Liver (tissue), 3 donors: Measurements from ENCODE around the gene LYRM2.

Source experiments
- GABPA ChIP-seq, 2 donors: IDR thresholded peaks in 1 of 2; conservative IDR thresholded peaks in 1 of 2; 2 replicates each; pipeline ENCODE4 v1.6.1; 2016; ENCODE audit warnings: antibody characterized with exemption in 2 of 2, mild to moderate bottlenecking in 1 of 2, moderate library complexity in 1 of 2
- HNF4G ChIP-seq: IDR thresholded peaks from 2 replicates; pipeline ENCODE4 v1.6.1; 2016; ENCODE audit warnings: antibody characterized with exemption
- JUND ChIP-seq, 2 donors: IDR thresholded peaks; 2 replicates each; pipeline ENCODE4 v1.6.1; 2016; ENCODE audit warnings: antibody characterized with exemption in 2 of 2
- RAD21 ChIP-seq, 2 donors: IDR thresholded peaks; 2 replicates each; pipeline ENCODE4 v1.6.1; 2016; ENCODE audit warnings: antibody characterized with exemption in 2 of 2, mild to moderate bottlenecking in 2 of 2
- RXRA ChIP-seq, 2 donors: IDR thresholded peaks; 2 replicates each; pipeline ENCODE4 v1.6.1; 2017 to 2018; ENCODE audit warnings: antibody characterized with exemption in 2 of 2, mild to moderate bottlenecking in 1 of 2
- SP1 ChIP-seq: IDR thresholded peaks from 2 replicates; pipeline ENCODE4 v1.6.1; 2018; ENCODE audit warnings: antibody characterized with exemption, mild to moderate bottlenecking
- TAF1 ChIP-seq: conservative IDR thresholded peaks from 2 replicates; pipeline ENCODE4 v1.6.1; 2016; ENCODE audit warnings: antibody characterized with exemption, mild to moderate bottlenecking
- YY1 ChIP-seq: IDR thresholded peaks from 2 replicates; pipeline ENCODE4 v1.6.1; 2016; ENCODE audit warnings: antibody characterized with exemption, mild to moderate bottlenecking
- TF ChIP-seq, protein P1 (sequence below): fragments of 150-350 bp; IDR thresholded peaks from 2 replicates; pipeline ENCODE4 v1.5.1; 2017; ENCODE audit warnings: improper control_type of control experiment, low read depth, low read length; ENCODE audit not compliant: missing input control
- TF ChIP-seq, protein P2 (sequence below): IDR thresholded peaks from 2 replicates; pipeline ENCODE4 v1.6.1; 2016; ENCODE audit warnings: antibody characterized with exemption, mild to moderate bottlenecking
- TF ChIP-seq, protein P3 (sequence below): IDR thresholded peaks from 2 replicates; pipeline ENCODE4 v1.6.1; 2016; ENCODE audit warnings: antibody characterized with exemption
- TF ChIP-seq, protein P4 (sequence below): IDR thresholded peaks from 2 replicates; pipeline ENCODE4 v1.6.1; 2016; ENCODE audit warnings: antibody characterized with exemption
- TF ChIP-seq, protein P5 (sequence below): IDR thresholded peaks from 2 replicates; pipeline ENCODE4 v1.6.1; 2016; ENCODE audit warnings: antibody characterized with exemption
- donor health status: healthy.
- donor health status: healthy.

DNA sequence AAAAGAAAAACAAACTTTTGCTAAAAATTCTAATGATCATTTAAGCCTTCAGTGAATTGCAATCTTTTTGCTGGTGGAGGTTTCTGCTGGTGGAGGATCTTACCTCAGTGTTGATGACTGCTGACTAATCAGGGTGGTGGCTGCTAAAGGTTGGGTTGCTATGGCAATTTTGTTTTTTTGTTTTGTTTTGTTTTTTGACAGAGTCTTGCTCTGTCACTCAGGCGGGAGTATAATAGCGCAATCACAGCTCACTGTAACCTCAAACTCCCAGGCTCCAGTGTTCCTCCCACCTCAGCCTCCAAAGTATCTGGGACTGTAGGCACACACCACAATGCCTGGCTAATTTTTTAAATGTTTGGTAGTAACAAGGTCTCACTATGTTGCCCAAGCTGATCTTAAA lies 110.9 kb downstream of the LYRM2 start:
- TF ChIP-seq SP1 (no peak), TAF1 (no peak), GABPA (IDR thresholded peaks at IDR 0.05 in 1 of 2, conservative IDR thresholded peaks at IDR 0.05 in 1 of 2) (no peak), JUND (IDR thresholded peaks at IDR 0.05) (no peak), RAD21 (IDR thresholded peaks at IDR 0.05) (no peak), HNF4G (no peak), RXRA (IDR thresholded peaks at IDR 0.05) (no peak), YY1 (no peak)
- TF ChIP-seq, protein P1, sequence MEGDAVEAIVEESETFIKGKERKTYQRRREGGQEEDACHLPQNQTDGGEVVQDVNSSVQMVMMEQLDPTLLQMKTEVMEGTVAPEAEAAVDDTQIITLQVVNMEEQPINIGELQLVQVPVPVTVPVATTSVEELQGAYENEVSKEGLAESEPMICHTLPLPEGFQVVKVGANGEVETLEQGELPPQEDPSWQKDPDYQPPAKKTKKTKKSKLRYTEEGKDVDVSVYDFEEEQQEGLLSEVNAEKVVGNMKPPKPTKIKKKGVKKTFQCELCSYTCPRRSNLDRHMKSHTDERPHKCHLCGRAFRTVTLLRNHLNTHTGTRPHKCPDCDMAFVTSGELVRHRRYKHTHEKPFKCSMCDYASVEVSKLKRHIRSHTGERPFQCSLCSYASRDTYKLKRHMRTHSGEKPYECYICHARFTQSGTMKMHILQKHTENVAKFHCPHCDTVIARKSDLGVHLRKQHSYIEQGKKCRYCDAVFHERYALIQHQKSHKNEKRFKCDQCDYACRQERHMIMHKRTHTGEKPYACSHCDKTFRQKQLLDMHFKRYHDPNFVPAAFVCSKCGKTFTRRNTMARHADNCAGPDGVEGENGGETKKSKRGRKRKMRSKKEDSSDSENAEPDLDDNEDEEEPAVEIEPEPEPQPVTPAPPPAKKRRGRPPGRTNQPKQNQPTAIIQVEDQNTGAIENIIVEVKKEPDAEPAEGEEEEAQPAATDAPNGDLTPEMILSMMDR = no peak
- TF ChIP-seq, protein P2, sequence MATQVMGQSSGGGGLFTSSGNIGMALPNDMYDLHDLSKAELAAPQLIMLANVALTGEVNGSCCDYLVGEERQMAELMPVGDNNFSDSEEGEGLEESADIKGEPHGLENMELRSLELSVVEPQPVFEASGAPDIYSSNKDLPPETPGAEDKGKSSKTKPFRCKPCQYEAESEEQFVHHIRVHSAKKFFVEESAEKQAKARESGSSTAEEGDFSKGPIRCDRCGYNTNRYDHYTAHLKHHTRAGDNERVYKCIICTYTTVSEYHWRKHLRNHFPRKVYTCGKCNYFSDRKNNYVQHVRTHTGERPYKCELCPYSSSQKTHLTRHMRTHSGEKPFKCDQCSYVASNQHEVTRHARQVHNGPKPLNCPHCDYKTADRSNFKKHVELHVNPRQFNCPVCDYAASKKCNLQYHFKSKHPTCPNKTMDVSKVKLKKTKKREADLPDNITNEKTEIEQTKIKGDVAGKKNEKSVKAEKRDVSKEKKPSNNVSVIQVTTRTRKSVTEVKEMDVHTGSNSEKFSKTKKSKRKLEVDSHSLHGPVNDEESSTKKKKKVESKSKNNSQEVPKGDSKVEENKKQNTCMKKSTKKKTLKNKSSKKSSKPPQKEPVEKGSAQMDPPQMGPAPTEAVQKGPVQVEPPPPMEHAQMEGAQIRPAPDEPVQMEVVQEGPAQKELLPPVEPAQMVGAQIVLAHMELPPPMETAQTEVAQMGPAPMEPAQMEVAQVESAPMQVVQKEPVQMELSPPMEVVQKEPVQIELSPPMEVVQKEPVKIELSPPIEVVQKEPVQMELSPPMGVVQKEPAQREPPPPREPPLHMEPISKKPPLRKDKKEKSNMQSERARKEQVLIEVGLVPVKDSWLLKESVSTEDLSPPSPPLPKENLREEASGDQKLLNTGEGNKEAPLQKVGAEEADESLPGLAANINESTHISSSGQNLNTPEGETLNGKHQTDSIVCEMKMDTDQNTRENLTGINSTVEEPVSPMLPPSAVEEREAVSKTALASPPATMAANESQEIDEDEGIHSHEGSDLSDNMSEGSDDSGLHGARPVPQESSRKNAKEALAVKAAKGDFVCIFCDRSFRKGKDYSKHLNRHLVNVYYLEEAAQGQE = no peak
- TF ChIP-seq, protein P3, sequence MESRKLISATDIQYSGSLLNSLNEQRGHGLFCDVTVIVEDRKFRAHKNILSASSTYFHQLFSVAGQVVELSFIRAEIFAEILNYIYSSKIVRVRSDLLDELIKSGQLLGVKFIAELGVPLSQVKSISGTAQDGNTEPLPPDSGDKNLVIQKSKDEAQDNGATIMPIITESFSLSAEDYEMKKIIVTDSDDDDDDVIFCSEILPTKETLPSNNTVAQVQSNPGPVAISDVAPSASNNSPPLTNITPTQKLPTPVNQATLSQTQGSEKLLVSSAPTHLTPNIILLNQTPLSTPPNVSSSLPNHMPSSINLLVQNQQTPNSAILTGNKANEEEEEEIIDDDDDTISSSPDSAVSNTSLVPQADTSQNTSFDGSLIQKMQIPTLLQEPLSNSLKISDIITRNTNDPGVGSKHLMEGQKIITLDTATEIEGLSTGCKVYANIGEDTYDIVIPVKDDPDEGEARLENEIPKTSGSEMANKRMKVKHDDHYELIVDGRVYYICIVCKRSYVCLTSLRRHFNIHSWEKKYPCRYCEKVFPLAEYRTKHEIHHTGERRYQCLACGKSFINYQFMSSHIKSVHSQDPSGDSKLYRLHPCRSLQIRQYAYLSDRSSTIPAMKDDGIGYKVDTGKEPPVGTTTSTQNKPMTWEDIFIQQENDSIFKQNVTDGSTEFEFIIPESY = no peak
- TF ChIP-seq, protein P4, sequence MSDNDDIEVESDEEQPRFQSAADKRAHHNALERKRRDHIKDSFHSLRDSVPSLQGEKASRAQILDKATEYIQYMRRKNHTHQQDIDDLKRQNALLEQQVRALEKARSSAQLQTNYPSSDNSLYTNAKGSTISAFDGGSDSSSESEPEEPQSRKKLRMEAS = no peak
- TF ChIP-seq, protein P5, sequence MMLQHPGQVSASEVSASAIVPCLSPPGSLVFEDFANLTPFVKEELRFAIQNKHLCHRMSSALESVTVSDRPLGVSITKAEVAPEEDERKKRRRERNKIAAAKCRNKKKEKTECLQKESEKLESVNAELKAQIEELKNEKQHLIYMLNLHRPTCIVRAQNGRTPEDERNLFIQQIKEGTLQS = no peak
